ENCODE measurements around the gene CAMK1D. TPM values are rescaled to one million over a fixed set of nuclear protein-coding genes. Genes with fewer than 3 reads are reported as not detected.

The CAMK1D gene
- total and polyA plus RNA-seq, 2 donors (not counting 3 experiments of a cell fraction or from before 2014, with no cell fraction given) = 0.37 to 4.2 TPM

- H3K9me1 ChIP-seq (replicated peaks; ENCODE audit: control insufficient read depth, extremely low read depth, insufficient read depth, low read length) = no peaks in the 10 kb centered on the region
- no peak overlapping the region for H2AFZ ChIP-seq (ENCODE audit: low read depth, low read length)
- no peak for TF ChIP-seq POLR2AphosphoS5 (IDR thresholded peaks at IDR 0.05; ENCODE audit: insufficient read depth, low read depth, low read length)
- no peak for TF ChIP-seq POLR2A (IDR thresholded peaks at IDR 0.05; ENCODE audit: low read depth, low read length)
- no peak for TF ChIP-seq FOS (IDR thresholded peaks at IDR 0.05; ENCODE audit: borderline replicate concordance, insufficient read depth, low read length)
- TF ChIP-seq GATA2 (IDR thresholded peaks at IDR 0.05; ENCODE audit: insufficient read depth, insufficient read length, low read depth, low read length) = no peak
- TF ChIP-seq JUN (IDR thresholded peaks at IDR 0.05; ENCODE audit: borderline replicate concordance, insufficient read depth, insufficient read length, low read depth) = no peak
- TF ChIP-seq MYC (IDR thresholded peaks at IDR 0.05; ENCODE audit: low read depth, low read length) = no peak
- no peak for TF ChIP-seq CTCF (IDR thresholded peaks at IDR 0.05; ENCODE audit: extremely low read depth in 1 of 2, insufficient read depth in 1 of 2, low read depth in 1 of 2, low read length in 2 of 2)
- no peak for TF ChIP-seq MAX (IDR thresholded peaks at IDR 0.05; ENCODE audit: insufficient read depth, insufficient read length)
- TF ChIP-seq EZH2 (IDR thresholded peaks at IDR 0.05; ENCODE audit: borderline replicate concordance, low read depth, low read length, severe bottlenecking) = no peak
- H3K27ac ChIP-seq (ENCODE audit: insufficient read depth, low read depth, low read length) = no peak overlapping the region
- no peaks in the 10 kb centered on the region for H3K79me2 ChIP-seq (ENCODE audit: control insufficient read depth, insufficient read depth, low read length)
- CTCF ChIA-PET = no interaction called here
- no peak overlapping the region for H3K4me3 ChIP-seq (replicated peaks in 1 of 3; ENCODE audit: insufficient read depth in 1 of 3, low read depth in 1 of 3, low read length in 3 of 3)
- H3K9ac ChIP-seq (replicated peaks; ENCODE audit: extremely low read depth, insufficient read depth, low read length) = no peak overlapping the region
- H3K4me2 ChIP-seq (ENCODE audit: insufficient read depth, low read length) = no peak overlapping the region
- H3K36me3 ChIP-seq (ENCODE audit: control insufficient read depth in 2 of 2, extremely low read depth in 1 of 2, insufficient read depth in 2 of 2, low read length in 2 of 2) = no peaks in the 10 kb centered on the region
- no peak for DNase-seq (ENCODE audit: low read depth, low spot score)
- H3K27me3 ChIP-seq (ENCODE audit: control insufficient read depth in 2 of 2, insufficient read depth in 2 of 2, low read length in 2 of 2) = no peaks in the 10 kb centered on the region
- intact Hi-C loops (cut with micrococcal nuclease) (no loop called here), dilution Hi-C loops (cut with MboI; ENCODE audit: extremely low pct_ligation_motif_present, low sequenced_read_pairs) (no loop called here)
- H4K20me1 ChIP-seq (replicated peaks; ENCODE audit: control insufficient read depth, extremely low read depth, insufficient read depth, low read length) = no peaks in the 10 kb centered on the region
- H3K4me1 ChIP-seq (ENCODE audit: control insufficient read depth, extremely low read depth, insufficient read depth, low read length) = no peaks in the 10 kb centered on the region
- POLR2A ChIA-PET = no interaction called here
- BruUV-seq (replicated peaks) = no TSS peak
- FAIRE-seq = no peak
- no peaks in the 10 kb centered on the region for H3K9me3 ChIP-seq (replicated peaks; ENCODE audit: control insufficient read depth, insufficient read depth, low read length)
Measured at GRCh38 chr10:12521423-12521822, 172.1 kb downstream of the CAMK1D start.

All from endothelial cell of umbilical vein (primary cell).